ENCODE data around the gene ARID3C. TPM values are rescaled to one million over a fixed set of nuclear protein-coding genes. Genes with fewer than 3 reads are reported as not detected.

Gene ARID3C
- total RNA-seq, 2 experiments from 2014 or later: 0.29 to 0.37 TPM

Other genes starting within 250 kb of the ARID3C start
- gene FAM219A, start 170.5 kb downstream of the ARID3C start, total RNA-seq: 10 to 100 TPM; 11.1 to 11.6 TPM
- gene DNAI1, start 170.3 kb downstream of the ARID3C start, total RNA-seq: under 1 TPM in 1 of 2 experiments, not detected in 1; 0.26 TPM
- gene ENHO, start 106.1 kb downstream of the ARID3C start, total RNA-seq: under 1 TPM; 0.19 to 0.27 TPM
- gene CNTFR, start 39.3 kb downstream of the ARID3C start, total RNA-seq: not detected
- gene RPP25L, start 17.0 kb downstream of the ARID3C start, total RNA-seq: 10 to 100 TPM; 25.7 to 27.0 TPM
- 10 to 100 TPM; 86.1 to 87.5 TPM for gene DCTN3, start 8.6 kb downstream of the ARID3C start, total RNA-seq
- gene SIGMAR1, start 8.7 kb upstream of the ARID3C start, total RNA-seq: 10 to 100 TPM; 58.9 TPM
- 10 to 100 TPM; 42.0 to 44.6 TPM for gene GALT, start 17.6 kb upstream of the ARID3C start, total RNA-seq
- gene IL11RA, start 23.1 kb upstream of the ARID3C start, total RNA-seq: 10 to 100 TPM; 12.1 to 13.0 TPM
- gene CCL27, start 33.6 kb upstream of the ARID3C start, total RNA-seq: under 1 TPM in 1 of 2 experiments, not detected in 1; 0.69 TPM
- not detected for gene CCL19, start 62.2 kb upstream of the ARID3C start, total RNA-seq
- gene CCL21, start 81.1 kb upstream of the ARID3C start, total RNA-seq: not detected